Bronchial epithelial cell (primary cell): Measurements from ENCODE around the gene NUP85. TPM values are rescaled to one million over a fixed set of nuclear protein-coding genes. Genes with fewer than 3 reads are reported as not detected.

Experiments used
- DNase-seq: peaks from one replicate; pipeline ENCODE4 v3.0.0-alpha.2; 2010; ENCODE audit warnings: low read depth
- FAIRE-seq: peaks from 2 replicates; lab custom pipeline; 2011; peaks lifted over from hg19 to GRCh38; lab: Jason Lieb, UNC
- H3K27me3 ChIP-seq: 2 replicates; pipeline ENCODE4 v1.5.1; 2011; ENCODE audit warnings: low read length; ENCODE audit not compliant: control insufficient read depth, insufficient read depth
- H3K36me3 ChIP-seq: 2 replicates; pipeline ENCODE4 v1.5.1; 2011; ENCODE audit warnings: low read length; ENCODE audit not compliant: control insufficient read depth, insufficient read depth
- H3K4me3 ChIP-seq: 2 replicates; pipeline ENCODE4 v1.5.1; 2011; ENCODE audit warnings: mild to moderate bottlenecking, low read depth, low read length, control low read depth
- CTCF ChIP-seq: IDR thresholded peaks from 2 replicates; pipeline ENCODE4 v1.5.1; 2011; ENCODE audit warnings: mild to moderate bottlenecking, moderate library complexity, low read length, control low read depth, inconsistent platforms; ENCODE audit not compliant: insufficient read depth, severe bottlenecking
- total RNA-seq: library from RNA; depleted of rRNA; stranded (reverse); fragments of >200 nt; gene quantifications from 2 replicates; pipeline ENCODE4 v1.2.1, GENCODE V29; 2014

Gene NUP85
- total RNA-seq, 1 donor from 2014 or later, result 22.4 TPM

- Histone ChIP-seq H3K36me3 (peaks cover 34% of the 10 kb centered on the region), H3K27me3 (no peaks in the 10 kb centered on the region), H3K4me3 (no peak overlapping the region)
- no peak for DNase-seq
- no peak for TF ChIP-seq CTCF
- no peak for FAIRE-seq
These were observed 22.8 kb downstream of the NUP85 start for GRCh38 chr17:75228305-75228704.

- H3K4me3 ChIP-seq, result no peak overlapping the region
- no peak for TF ChIP-seq CTCF
- H3K36me3 ChIP-seq, result peaks cover 34% of the 10 kb centered on the region
- FAIRE-seq, result no peak
- no peaks in the 10 kb centered on the region for H3K27me3 ChIP-seq
- no peak for DNase-seq
These were observed 23.4 kb downstream of the NUP85 start for GRCh38 chr17:75228847-75229246.

GRCh38 chr17:75231071-75231470 is 25.6 kb downstream of the NUP85 start:
- TF ChIP-seq CTCF, result no peak
- H3K27me3 ChIP-seq, result no peaks in the 10 kb centered on the region
- FAIRE-seq (no peak), DNase-seq (no peak)
- no peak overlapping the region for H3K4me3 ChIP-seq
- H3K36me3 ChIP-seq, result peaks cover 33% of the 10 kb centered on the region

GRCh38 chr17:75231741-75232464 is 26.4 kb downstream of the NUP85 start:
- TF ChIP-seq CTCF, result no peak
- peaks cover 32% of the 10 kb centered on the region for H3K36me3 ChIP-seq
- FAIRE-seq, result no peak

GRCh38 chr17:75232786-75233185 is 27.3 kb downstream of the NUP85 start:
- no peak for FAIRE-seq
- peaks cover 36% of the 10 kb centered on the region for H3K36me3 ChIP-seq
- H3K27me3 ChIP-seq, result no peaks in the 10 kb centered on the region
- no peak for TF ChIP-seq CTCF
- DNase-seq, result no peak
- no peak overlapping the region for H3K4me3 ChIP-seq

More at GRCh38 chr17:75231741-75232464, 26.4 kb downstream of the NUP85 start:
- no peak for DNase-seq
- Histone ChIP-seq H3K27me3 (no peaks in the 10 kb centered on the region), H3K4me3 (no peak overlapping the region)
